RWPE1 (cell line): ENCODE measurements around the gene ZBTB17.

ENCODE experiments used
- CTCF ChIA-PET: fragments of 350-600 bp; sonication (Branson Sonifier 250); formaldehyde crosslinking; extraction: SDS; loops from one replicate; lab custom pipeline; 2021; lab: Yijun Ruan, JAX
- POLR2A ChIA-PET: fragments of 400-600 bp; formaldehyde crosslinking; extraction: SDS; loops from one replicate; lab custom pipeline; 2020; ENCODE audit warnings: antibody characterized with exemption; ENCODE audit not compliant: low non-redundant PET; lab: Yijun Ruan, JAX
- DNase-seq: peaks from one replicate; pipeline ENCODE4 v3.0.0; 2012; ENCODE audit warnings: low spot score
- H3K27ac ChIP-seq: fragments of 450-650 bp; 2 replicates; pipeline ENCODE4 v1.5.1; 2017
- TF ChIP-seq, protein P1 (sequence below): fragments of 450-650 bp; conservative IDR thresholded peaks from 2 replicates; pipeline ENCODE4 v1.5.1; 2017; ENCODE audit warnings: low read depth, mild to moderate bottlenecking

ZBTB17 gene

DNA sequence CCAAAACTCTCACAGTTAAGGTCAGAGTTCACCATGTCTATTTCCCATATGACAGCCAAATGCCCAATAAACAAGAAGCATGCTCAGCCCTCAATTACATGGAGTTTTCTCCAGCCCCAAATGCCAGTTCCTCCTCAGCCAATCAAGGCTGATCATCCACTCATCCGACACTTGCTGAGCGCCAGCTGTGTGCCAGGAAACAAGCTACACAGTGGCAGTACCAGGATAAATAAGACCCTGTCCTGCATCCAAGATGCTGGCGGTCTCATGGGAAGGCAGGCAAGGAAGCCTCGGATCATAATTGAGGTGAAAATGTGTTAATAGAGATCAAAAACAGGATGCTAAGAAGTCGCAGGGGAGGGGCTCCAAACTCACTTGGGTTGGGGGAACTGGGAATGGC is 7.7 kb downstream of the ZBTB17 start:
- ChIA-PET POLR2A (no interaction called here), CTCF (interaction anchor here (1.2 kb wide), 1 partner anchor 10 kb away, joined by 3 read pairs; no protein-coding TSS in a partner anchor)
- TF ChIP-seq, protein P1, sequence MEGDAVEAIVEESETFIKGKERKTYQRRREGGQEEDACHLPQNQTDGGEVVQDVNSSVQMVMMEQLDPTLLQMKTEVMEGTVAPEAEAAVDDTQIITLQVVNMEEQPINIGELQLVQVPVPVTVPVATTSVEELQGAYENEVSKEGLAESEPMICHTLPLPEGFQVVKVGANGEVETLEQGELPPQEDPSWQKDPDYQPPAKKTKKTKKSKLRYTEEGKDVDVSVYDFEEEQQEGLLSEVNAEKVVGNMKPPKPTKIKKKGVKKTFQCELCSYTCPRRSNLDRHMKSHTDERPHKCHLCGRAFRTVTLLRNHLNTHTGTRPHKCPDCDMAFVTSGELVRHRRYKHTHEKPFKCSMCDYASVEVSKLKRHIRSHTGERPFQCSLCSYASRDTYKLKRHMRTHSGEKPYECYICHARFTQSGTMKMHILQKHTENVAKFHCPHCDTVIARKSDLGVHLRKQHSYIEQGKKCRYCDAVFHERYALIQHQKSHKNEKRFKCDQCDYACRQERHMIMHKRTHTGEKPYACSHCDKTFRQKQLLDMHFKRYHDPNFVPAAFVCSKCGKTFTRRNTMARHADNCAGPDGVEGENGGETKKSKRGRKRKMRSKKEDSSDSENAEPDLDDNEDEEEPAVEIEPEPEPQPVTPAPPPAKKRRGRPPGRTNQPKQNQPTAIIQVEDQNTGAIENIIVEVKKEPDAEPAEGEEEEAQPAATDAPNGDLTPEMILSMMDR, result no peak
- no peak for DNase-seq
- no peak overlapping the region for H3K27ac ChIP-seq

DNA sequence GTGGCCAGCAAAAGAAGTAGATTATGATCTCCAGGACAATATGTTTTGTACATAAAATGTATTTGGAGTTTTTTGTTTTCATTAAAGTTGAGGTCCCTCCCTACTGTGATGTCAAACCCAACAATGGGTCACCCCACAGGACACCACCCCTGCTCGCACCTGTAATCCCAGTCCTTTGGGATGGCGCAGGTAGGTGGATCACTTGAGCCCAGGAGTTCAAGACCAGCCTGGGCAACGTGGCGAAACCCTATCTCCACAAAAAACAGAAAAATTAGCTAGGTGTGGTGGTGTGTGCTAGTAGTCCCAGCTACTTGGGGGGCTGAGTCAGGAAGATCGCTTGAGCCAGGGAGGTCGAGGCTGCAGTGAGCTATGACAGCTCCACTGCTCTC is 9.0 kb downstream of the ZBTB17 start:
- TF ChIP-seq, protein P1, result no peak
- H3K27ac ChIP-seq, result no peak overlapping the region
- ChIA-PET CTCF (interaction anchor here (0.6 kb wide), 1 partner anchor 111 kb away, joined by 3 read pairs; no protein-coding TSS in a partner anchor), POLR2A (no interaction called here)
- DNase-seq, result no peak

DNA sequence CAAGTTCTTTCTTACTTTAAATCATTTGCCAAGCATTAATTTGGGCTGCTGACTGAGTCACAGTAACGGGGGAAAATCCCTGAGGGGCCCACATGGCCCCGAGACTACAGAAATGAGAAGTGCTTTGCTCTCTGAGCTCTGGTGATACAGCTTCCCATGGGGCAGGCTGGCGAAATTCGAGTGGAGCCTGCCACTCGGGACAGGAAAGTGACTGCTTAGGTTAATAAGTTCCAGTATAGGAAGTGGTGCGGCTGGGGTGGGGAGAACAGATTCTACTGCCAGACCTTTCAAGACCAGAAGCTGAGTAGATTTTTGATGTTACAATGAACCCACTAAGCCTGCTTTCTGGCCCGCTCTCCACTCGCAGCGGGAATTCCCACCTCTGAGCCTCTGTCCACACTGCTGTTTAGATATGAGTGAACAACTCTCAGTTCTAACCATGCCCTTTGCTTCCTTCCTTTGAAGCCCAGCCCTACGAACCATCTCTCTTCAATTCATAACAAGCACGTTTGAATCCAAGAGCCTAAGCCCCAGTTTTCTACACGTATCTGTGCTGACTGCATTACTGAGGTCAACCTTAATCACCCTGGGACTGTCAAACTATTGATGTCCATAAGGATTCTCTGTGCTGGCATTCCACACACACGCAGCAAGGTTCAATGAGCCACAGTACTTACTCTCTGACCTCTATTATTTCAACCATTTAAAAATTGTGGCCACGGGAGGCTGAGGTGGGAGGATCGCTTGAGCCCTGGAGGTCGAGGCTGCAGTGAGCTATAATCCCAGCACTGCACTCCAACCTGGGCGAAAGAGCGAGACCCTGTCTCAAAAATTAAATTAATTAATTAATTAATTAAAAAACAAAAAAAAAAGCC is 9.6 kb downstream of the ZBTB17 start:
- CTCF ChIA-PET, result interaction anchor here (0.6 kb wide), 1 partner anchor 111 kb away, joined by 3 read pairs; no protein-coding TSS in a partner anchor
- POLR2A ChIA-PET, result no interaction called here
- DNase-seq, result no peak
- H3K27ac ChIP-seq, result peak overlapping the region; percentile 51
- TF ChIP-seq, protein P1, result no peak

GRCh38 chr1:15965228-15965767 is 10.6 kb downstream of the ZBTB17 start:
- H3K27ac ChIP-seq, result no peak overlapping the region
- ChIA-PET CTCF (no interaction called here), POLR2A (no interaction called here)
- no peak for DNase-seq
- TF ChIP-seq, protein P1, result no peak

GRCh38 chr1:15963968-15964648 is 11.8 kb downstream of the ZBTB17 start:
- DNase-seq, result no peak
- ChIA-PET CTCF (interaction anchor here (0.5 kb wide), 1 partner anchor 48 kb away, joined by 4 read pairs; no protein-coding TSS in a partner anchor), POLR2A (no interaction called here)
- peak overlapping the region; percentile 71 for H3K27ac ChIP-seq
- TF ChIP-seq, protein P1, result no peak

DNA sequence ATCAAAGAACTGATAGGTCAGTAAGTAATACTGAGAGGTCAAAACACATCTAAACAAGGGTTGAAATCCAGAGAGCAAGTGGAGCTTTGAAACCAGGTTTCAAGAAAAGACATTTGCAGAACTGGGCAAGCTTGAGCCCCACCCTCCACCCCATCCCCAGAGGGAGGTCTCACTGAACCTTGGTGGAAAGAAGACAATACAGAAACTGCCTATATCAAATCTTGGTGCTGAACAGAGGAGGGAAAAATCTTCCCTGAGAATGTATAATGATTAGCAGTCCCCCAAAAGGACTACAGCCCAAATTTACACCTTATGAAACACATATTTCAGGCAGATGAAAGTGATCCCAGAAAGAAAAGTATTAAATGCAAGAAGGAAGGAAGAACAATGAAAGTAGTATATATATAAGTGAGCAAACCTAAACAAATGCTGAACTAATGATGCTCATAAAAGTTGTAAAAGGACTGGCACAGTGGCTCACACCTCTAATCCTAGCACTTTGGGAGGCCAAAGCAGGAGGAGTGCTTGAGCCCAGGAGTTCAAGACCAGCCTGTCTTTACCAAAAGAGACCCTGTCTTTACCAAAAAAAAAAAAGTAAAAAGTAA is 12.4 kb downstream of the ZBTB17 start:
- TF ChIP-seq, protein P1, result no peak
- ChIA-PET POLR2A (no interaction called here), CTCF (interaction anchor here (0.5 kb wide), 1 partner anchor 48 kb away, joined by 4 read pairs; no protein-coding TSS in a partner anchor)
- no peak for DNase-seq
- H3K27ac ChIP-seq, result peak overlapping the region; percentile 71
